Endothelial cell of umbilical vein (primary cell): ENCODE results near the gene NR4A1. TPM values are rescaled to one million over a fixed set of nuclear protein-coding genes. Genes with fewer than 3 reads are reported as not detected.
A peak's percentile ranks its signal among the peaks of the same experiment; 100 is the strongest.

Source experiments
- BruUV-seq: library from RNA; stranded (reverse); fragments of 400-500 nt; replicated peaks from 2 replicates; lab custom pipeline; 2021; lab: Mats Ljungman, UMichigan
- CTCF ChIA-PET: fragments of 300-600, 350-600 bp; sonication (Branson Sonifier 250); formaldehyde crosslinking; loops from one replicate; lab custom pipeline; 2021; ENCODE audit warnings: antibody characterized with exemption, inconsistent platforms; lab: Charles Lee
- POLR2A ChIA-PET: fragments of 300-600, 350-600 bp; sonication (Branson Sonifier 250); formaldehyde crosslinking; loops from one replicate; lab custom pipeline; 2021; ENCODE audit warnings: antibody characterized with exemption, inconsistent platforms; lab: Charles Lee
- DNase-seq: peaks from one replicate; pipeline ENCODE4 v3.0.0-alpha.2; 2011; ENCODE audit warnings: low read depth, low spot score
- FAIRE-seq: peaks from 2 replicates; lab custom pipeline; 2011; peaks lifted over from hg19 to GRCh38; lab: Jason Lieb, UNC
- H2AFZ ChIP-seq: 2 replicates; pipeline ENCODE4 v1.6.0; 2012; ENCODE audit warnings: low read depth, low read length, control low read depth, inconsistent platforms
- H3K27ac ChIP-seq: 2 replicates; pipeline ENCODE4 v1.5.1; 2011; ENCODE audit warnings: low read depth, mild to moderate bottlenecking, control low read depth, low read length, moderate library complexity; ENCODE audit not compliant: insufficient read depth
- H3K27me3 ChIP-seq, 2 experiments: 2 replicates each; pipeline versions ENCODE4 v1.6.0 to v1.6.1; 2011; ENCODE audit warnings: low read length in 2 of 2, mixed read lengths in 1 of 2; ENCODE audit not compliant: control insufficient read depth in 2 of 2, insufficient read depth in 2 of 2
- H3K36me3 ChIP-seq, 2 experiments: 2 replicates in 1 of 2; 3 replicates in 1 of 2; pipeline ENCODE4 v1.5.1; 2011; ENCODE audit warnings: low read length in 2 of 2, mild to moderate bottlenecking in 1 of 2, moderate library complexity in 1 of 2; ENCODE audit not compliant: control insufficient read depth in 2 of 2, insufficient read depth in 2 of 2; ENCODE audit errors: extremely low read depth in 1 of 2
- H3K4me1 ChIP-seq: 3 replicates; pipeline ENCODE4 v1.5.1; 2011; ENCODE audit warnings: mild to moderate bottlenecking, low read length; ENCODE audit not compliant: control insufficient read depth, insufficient read depth; ENCODE audit errors: extremely low read depth
- H3K4me2 ChIP-seq: 2 replicates; pipeline ENCODE4 v1.6.1; 2011; ENCODE audit warnings: low read length, control low read depth, mixed read lengths; ENCODE audit not compliant: insufficient read depth
- H3K4me3 ChIP-seq, 3 experiments: fragments of 200-600 bp in 1 of 3; sonication (generic), shearing (Covaris generic) in 1 of 3; replicated peaks in 1 of 3; 2 replicates each; pipeline ENCODE4 v1.5.1; 2011 to 2016; ENCODE audit warnings: control low read depth in 3 of 3, low read length in 3 of 3, mild to moderate bottlenecking in 2 of 3, inconsistent platforms in 1 of 3, low read depth in 1 of 3, moderate library complexity in 1 of 3; ENCODE audit not compliant: insufficient read depth in 1 of 3
- H3K79me2 ChIP-seq: 2 replicates; pipeline ENCODE4 v1.6.0; 2012; ENCODE audit warnings: low read length, inconsistent platforms; ENCODE audit not compliant: control insufficient read depth, insufficient read depth
- H3K9ac ChIP-seq: replicated peaks from 2 replicates; pipeline ENCODE3; 2011; ENCODE audit warnings: low read length, control low read depth; ENCODE audit not compliant: insufficient read depth; ENCODE audit errors: extremely low read depth
- H3K9me1 ChIP-seq: replicated peaks from 3 replicates; pipeline ENCODE4 v1.6.0; 2011; ENCODE audit warnings: mild to moderate bottlenecking, low read length; ENCODE audit not compliant: control insufficient read depth, insufficient read depth; ENCODE audit errors: extremely low read depth
- H3K9me3 ChIP-seq: replicated peaks from 2 replicates; pipeline ENCODE4 v1.5.1; 2012; ENCODE audit warnings: low read length, inconsistent platforms; ENCODE audit not compliant: control insufficient read depth, insufficient read depth
- H4K20me1 ChIP-seq: replicated peaks from 2 replicates; pipeline ENCODE3; 2011; ENCODE audit warnings: mild to moderate bottlenecking, low read length; ENCODE audit not compliant: control insufficient read depth, insufficient read depth; ENCODE audit errors: extremely low read depth
- EZH2 ChIP-seq: IDR thresholded peaks from 2 replicates; pipeline ENCODE4 v1.6.1; 2012; ENCODE audit warnings: borderline replicate concordance, low read depth, mild to moderate bottlenecking, moderate library complexity, low read length, inconsistent platforms; ENCODE audit not compliant: severe bottlenecking
- FOS ChIP-seq: IDR thresholded peaks from 2 replicates; pipeline ENCODE4 v1.6.1; 2011; ENCODE audit warnings: mild to moderate bottlenecking, low read length, moderate library complexity, borderline replicate concordance; ENCODE audit not compliant: insufficient read depth
- GATA2 ChIP-seq: IDR thresholded peaks from 2 replicates; pipeline ENCODE4 v1.7.0; 2011; ENCODE audit warnings: low read depth, mild to moderate bottlenecking, moderate library complexity, mixed read lengths, low read length; ENCODE audit not compliant: insufficient read length, insufficient read depth
- JUN ChIP-seq: IDR thresholded peaks from 2 replicates; pipeline ENCODE4 v1.6.1; 2011; ENCODE audit warnings: borderline replicate concordance, low read depth; ENCODE audit not compliant: insufficient read length, insufficient read depth
- MYC ChIP-seq: IDR thresholded peaks from one replicate; pipeline ENCODE4 v1.6.1; 2011; ENCODE audit warnings: mild to moderate bottlenecking, low read depth, low read length
- POLR2A ChIP-seq: IDR thresholded peaks from 2 replicates; pipeline ENCODE4 v1.6.1; 2012; ENCODE audit warnings: low read depth, mild to moderate bottlenecking, control low read depth, low read length
- POLR2AphosphoS5 ChIP-seq: IDR thresholded peaks from 2 replicates; pipeline ENCODE4 v1.6.1; 2012; ENCODE audit warnings: low read depth, mild to moderate bottlenecking, control low read depth, low read length, moderate library complexity; ENCODE audit not compliant: insufficient read depth
- dilution Hi-C: fragments of 300-500 bp; cut with MboI; formaldehyde crosslinking; loops from one replicate; pipeline ENCODE4 v1.15.0; 2019; ENCODE audit warnings: low sequenced_read_pairs; ENCODE audit not compliant: extremely low pct_ligation_motif_present
- intact Hi-C: fragments of 100-400 bp; cut with micrococcal nuclease; formaldehyde crosslinking; loops from one replicate; pipeline ENCODE4 v1.10.0; 2022
- polyA plus RNA-seq, 4 experiments: library from polyadenylated mRNA; depleted of rRNA in 3 of 4; stranded (reverse) in 3 of 4; unstranded in 1 of 4; fragments of >200 nt; gene quantifications; 2 replicates each; pipeline versions ENCODE4 v1.2.1 to v1.2.3, GENCODE V29; 2011 to 2012; ENCODE audit warnings: missing spikeins in 1 of 4
- total RNA-seq: library from RNA; stranded (reverse); gene quantifications from 2 replicates; pipeline ENCODE4 v1.2.3, GENCODE V29; 2021
- TF ChIP-seq, protein P1 (sequence below): IDR thresholded peaks from 2 replicates; pipeline ENCODE4 v1.6.1; 2011; ENCODE audit not compliant: insufficient read depth, insufficient read length
- TF ChIP-seq, protein P2 (sequence below), 2 donors: IDR thresholded peaks; 1 replicate in 1 of 2; 2 replicates in 1 of 2; pipeline ENCODE4 v1.5.1; 2011; ENCODE audit warnings: low read length in 2 of 2, mild to moderate bottlenecking in 2 of 2, moderate library complexity in 2 of 2, control low read depth in 1 of 2, inconsistent platforms in 1 of 2, low read depth in 1 of 2; ENCODE audit not compliant: insufficient read depth in 1 of 2; ENCODE audit errors: extremely low read depth in 1 of 2

The NR4A1 gene
- total and polyA plus RNA-seq, 2 donors (not counting 3 experiments of a cell fraction or from before 2014, with no cell fraction given), result 6.8 to 18.2 TPM

DNA sequence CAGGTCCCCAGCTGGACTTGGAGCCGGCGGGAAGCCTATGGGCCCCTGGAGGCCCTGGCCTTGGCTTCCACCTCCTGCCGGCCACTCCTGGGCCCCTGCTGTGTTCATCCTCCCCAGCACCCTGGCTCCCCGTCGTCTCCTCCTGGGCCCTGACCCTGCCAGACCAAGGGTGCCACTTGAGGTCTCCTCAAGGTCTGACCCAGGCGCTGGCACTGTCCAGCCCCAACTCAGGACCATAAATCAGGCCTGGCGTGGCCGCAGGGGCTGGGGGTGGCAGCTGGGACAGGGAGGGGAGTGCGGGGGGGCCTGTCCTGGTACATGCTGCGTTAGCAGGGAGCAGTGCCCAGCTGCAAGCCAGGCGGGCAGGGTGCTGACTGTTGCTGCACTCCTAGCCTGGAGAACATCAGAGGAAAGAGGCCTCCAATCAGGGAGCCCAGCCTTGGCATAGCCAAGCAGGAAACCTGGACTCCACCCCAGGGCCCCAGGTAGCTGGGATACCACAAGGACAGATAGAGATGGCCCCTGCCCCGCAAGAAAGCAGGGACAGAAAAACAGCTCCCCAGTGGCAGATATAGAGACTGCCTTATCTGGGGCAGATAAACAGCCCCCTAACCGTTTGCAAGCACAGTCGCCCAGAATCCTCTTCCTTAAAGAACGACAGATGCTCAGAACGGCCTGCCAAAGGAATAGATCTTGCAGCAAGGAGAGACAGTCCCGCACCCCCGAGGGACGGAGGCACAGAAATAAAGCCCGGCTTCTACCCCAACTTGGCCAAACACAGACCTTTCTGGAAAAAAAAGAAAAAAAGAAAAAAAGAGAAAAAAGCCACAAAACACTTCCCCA is 12.1 kb downstream of the NR4A1 start:
- H3K27ac ChIP-seq, result peak overlapping the region; percentile 83
- POLR2A ChIA-PET, result no interaction called here
- CTCF ChIA-PET, result interaction anchor here (1.1 to 4.8 kb wide), 4 partner anchors 8 to 310 kb away, joined by 3 to 46 read pairs (median 4); no protein-coding TSS in a partner anchor
- H3K36me3 ChIP-seq, result no peaks in the 10 kb centered on the region
- no peaks in the 10 kb centered on the region for H4K20me1 ChIP-seq
- H3K27me3 ChIP-seq, result no peaks in the 10 kb centered on the region
- H3K4me1 ChIP-seq, result peaks cover 7% of the 10 kb centered on the region
- no TSS peak for BruUV-seq
- H3K4me3 ChIP-seq, result no peak overlapping the region
- H2AFZ ChIP-seq, result peak overlapping the region; percentile 75
- H3K79me2 ChIP-seq, result no peaks in the 10 kb centered on the region
- DNase-seq (no peak), FAIRE-seq (no peak)
- H3K9me3 ChIP-seq, result no peaks in the 10 kb centered on the region
- H3K9me1 ChIP-seq, result no peaks in the 10 kb centered on the region
- dilution Hi-C loops, result no loop called here
- no peak overlapping the region for H3K4me2 ChIP-seq
- intact Hi-C loops, result no loop called here
- TF ChIP-seq, protein P1, sequence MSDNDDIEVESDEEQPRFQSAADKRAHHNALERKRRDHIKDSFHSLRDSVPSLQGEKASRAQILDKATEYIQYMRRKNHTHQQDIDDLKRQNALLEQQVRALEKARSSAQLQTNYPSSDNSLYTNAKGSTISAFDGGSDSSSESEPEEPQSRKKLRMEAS, result no peak
- TF ChIP-seq FOS (no peak), JUN (no peak), MYC (no peak), POLR2AphosphoS5 (no peak), EZH2 (no peak), POLR2A (no peak), GATA2 (no peak)
- TF ChIP-seq, protein P2, sequence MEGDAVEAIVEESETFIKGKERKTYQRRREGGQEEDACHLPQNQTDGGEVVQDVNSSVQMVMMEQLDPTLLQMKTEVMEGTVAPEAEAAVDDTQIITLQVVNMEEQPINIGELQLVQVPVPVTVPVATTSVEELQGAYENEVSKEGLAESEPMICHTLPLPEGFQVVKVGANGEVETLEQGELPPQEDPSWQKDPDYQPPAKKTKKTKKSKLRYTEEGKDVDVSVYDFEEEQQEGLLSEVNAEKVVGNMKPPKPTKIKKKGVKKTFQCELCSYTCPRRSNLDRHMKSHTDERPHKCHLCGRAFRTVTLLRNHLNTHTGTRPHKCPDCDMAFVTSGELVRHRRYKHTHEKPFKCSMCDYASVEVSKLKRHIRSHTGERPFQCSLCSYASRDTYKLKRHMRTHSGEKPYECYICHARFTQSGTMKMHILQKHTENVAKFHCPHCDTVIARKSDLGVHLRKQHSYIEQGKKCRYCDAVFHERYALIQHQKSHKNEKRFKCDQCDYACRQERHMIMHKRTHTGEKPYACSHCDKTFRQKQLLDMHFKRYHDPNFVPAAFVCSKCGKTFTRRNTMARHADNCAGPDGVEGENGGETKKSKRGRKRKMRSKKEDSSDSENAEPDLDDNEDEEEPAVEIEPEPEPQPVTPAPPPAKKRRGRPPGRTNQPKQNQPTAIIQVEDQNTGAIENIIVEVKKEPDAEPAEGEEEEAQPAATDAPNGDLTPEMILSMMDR (IDR thresholded peaks at IDR 0.05; ENCODE audit: extremely low read depth in 1 of 2, insufficient read depth in 1 of 2, low read depth in 1 of 2, low read length in 2 of 2), result no peak
- peak overlapping the region; percentile 56 for H3K9ac ChIP-seq
